Head of caudate nucleus (tissue), 42 donors: ENCODE measurements around the gene PRPF40A.

Source experiments
- DNase-seq, 42 donors: peaks; one replicate each; pipeline versions ENCODE4 v3.0.0 to v3.0.0-alpha.2; 2020 to 2021; ENCODE audit warnings: mixed read lengths in 7 of 42
- intact Hi-C: fragments of 100-400 bp; cut with DNase I; formaldehyde crosslinking; loops from one replicate; pipeline ENCODE4 v1.15.0; 2022

Gene PRPF40A

DNA sequence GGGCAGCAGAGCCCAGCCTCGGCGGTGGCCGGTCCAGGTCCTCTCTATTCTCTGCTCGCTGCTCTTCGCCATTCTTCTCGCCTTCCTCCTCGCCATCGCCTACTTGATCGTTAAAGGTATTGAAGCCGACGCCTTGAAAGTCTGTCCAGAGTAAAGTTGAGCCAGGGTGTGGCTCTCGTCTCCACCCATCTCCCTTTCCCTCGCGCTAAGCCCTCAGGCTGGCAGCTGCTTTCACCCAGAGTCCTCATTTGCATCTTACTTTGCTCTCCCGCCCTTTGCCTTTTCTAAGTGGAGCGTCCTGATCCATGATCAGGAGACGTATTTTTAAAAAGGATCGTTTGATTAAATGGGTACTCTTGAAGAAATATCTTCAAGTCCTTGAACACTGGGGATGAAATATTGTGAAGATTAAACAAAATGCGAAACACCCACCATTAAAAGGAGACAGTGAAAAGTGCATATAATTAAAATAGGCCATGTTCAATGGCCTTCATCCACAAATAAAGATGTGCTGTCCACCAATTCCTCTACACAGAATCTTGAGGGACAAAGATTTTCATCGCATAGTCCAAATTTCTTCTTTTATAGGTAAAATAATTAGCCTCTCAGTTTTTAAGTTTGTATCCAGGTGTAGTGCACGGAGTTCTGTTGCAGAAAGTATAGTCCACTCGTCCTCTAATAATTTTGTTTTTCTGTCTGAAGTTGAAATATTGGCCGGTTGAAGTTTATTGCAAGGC is 1.8 kb upstream of the PRPF40A start:
- DNase-seq, result peak in 3 of 42 donors; percentile 5 to 38 (median 12)

DNA sequence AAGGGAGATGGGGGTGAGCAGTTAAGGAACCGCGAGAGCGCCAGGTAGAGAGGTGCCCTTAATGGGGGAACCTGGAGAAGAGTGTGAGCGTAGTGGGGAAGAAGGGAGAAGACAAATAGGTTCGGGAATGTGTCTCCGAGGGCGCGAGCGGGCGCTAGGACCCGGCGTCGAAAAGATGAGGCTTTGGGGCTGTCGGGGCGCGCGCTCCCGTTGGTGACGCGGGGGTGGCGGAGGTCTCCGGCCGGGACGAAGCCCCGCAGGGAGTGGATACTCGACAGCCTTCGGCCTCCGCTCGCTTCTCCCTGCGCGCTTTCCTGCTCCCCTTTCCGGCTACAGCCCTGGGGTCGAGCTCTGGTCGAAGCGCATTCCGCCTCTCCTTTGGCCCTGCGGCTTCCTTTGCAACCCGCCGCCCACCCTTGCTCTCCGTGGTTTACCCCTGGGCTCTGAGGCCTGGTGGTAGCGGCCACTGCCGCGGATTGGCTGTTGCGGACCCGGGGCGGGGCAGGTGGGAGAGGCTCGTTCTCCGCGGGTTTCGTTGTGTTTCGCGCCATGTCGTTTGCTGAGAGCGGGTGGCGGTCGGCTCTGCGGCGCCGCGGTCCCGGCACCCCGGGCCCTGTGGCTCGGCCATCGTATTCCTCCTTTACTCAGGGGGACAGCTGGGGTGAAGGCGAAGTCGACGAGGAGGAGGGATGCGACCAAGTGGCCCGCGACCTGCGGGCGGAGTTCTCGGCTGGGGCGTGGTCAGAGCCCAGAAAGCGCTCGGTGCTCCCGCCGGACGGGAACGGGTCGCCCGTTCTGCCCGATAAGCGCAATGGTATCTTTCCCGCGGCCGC is 1.0 kb upstream of the PRPF40A start, which contains the start of gene ARL6IP6:
ARL6IP6 (plus strand) TSS at position 545 of the 833 bp plus-strand sequence; CDS start at position 550, 5 bp downstream.
- intact Hi-C loops, result loop anchor here (5.0 to 10.0 kb wide), 2 partner anchors 381 to 543 kb away; partner anchors contain the start of genes FMNL2 and STAM2
- peak; percentile 91 to 99 (median 97) for DNase-seq

More for the DNA sequence above, 1.8 kb upstream of the PRPF40A start:
- intact Hi-C loops, result loop anchor here (5.0 to 10.0 kb wide), 2 partner anchors 382 to 544 kb away; partner anchors contain the start of genes FMNL2 and STAM2

DNA sequence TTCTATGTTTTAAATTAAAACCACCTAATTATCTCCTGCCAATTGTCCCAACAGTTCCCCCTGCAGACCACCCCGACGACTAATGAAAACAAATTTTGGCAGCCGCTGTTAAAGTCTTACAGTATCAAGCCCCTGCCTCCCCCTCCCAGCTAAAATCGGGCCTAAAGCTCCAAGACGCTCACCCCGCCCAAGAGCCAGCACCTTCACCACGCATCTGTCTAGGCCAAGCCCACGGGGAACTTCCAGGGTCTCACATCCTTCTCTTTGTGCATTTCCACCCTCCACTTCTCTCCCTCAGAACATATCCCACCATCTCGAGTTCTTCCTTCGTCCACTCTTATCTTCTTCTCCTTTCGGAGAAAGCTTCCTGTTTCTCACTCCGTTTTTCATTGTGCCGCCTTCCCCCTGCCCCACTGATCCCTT is 445 bp downstream of the PRPF40A start:
- intact Hi-C loops, result loop anchor here (5.0 to 10.0 kb wide), 2 partner anchors 380 to 542 kb away; partner anchors contain the start of genes FMNL2 and STAM2
- DNase-seq, result peak in 10 of 42 donors; percentile 2 to 46 (median 20)

DNA sequence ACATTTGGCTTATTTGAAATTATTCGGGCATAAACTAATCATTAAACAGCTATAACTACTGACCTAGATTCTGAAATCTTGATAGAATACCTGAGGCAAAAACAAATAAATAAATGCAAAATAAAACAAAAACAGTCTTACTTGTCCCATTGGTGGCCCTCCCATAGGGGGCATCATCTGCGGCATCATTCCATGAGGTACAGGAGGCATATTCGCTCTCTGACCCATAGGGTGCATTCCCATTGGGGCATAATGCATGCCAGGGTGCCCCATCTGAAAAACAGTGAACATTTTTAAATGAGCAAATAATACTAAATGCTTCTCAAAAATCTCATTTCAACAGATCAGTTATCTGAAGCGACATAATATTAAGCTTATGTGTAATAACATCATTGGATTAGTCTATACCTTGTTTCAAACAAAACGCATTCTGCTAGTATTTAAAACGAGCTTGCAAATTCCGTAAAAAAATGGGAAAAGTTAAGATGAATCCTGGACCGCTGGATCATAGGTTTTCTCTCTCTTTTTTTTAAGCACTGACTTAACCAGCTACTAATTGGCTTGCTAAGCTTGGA is 1.3 kb downstream of the PRPF40A start:
- intact Hi-C loops, result loop anchor here (5.0 to 10.0 kb wide), 2 partner anchors 379 to 541 kb away; partner anchors contain the start of genes FMNL2 and STAM2

DNA sequence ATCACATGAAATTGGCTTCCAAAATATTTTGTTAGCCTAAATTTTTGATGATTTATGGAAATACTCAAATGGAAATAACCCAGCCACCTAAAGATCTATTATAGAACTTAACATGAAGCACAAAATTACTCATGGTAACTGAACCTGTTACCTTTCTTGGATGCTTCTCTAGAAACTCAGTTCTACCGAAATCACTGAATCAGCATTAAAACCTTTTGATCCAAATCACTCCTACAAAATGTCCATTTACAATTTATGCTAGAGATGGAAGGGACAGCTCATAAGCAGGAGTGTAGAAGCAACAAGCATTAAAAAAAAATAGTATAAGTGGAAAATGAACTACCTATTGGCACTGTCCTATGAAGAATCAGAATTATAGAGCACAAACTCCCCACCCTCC is 2.1 kb downstream of the PRPF40A start:
- intact Hi-C loops, result loop anchor here (5.0 to 10.0 kb wide), 2 partner anchors 378 to 540 kb away; partner anchors contain the start of genes FMNL2 and STAM2

More for the DNA sequence above, 1.3 kb downstream of the PRPF40A start:
- DNase-seq, result no peak

DNA sequence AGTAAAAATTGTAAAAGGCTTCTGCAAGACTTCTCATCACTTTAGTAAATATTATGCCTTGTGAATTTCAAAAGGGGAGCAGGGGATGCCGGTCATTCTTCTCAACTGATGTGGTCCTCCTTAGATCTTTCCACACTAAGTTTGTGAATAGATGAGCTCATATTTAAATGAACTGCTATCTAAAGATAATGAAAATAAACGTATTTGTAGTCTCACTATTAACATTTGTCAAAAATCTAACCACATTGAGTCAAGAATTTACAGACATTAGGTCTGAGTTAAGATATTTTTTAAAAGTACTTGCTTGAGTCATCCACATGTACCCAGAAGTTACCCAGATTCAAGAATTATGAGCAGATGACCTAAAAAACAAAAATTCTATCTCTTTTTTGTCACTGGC is 6.5 kb downstream of the PRPF40A start:
- DNase-seq, result no peak
- intact Hi-C loops, result loop anchor here (10.0 kb wide), 1 partner anchor 536 kb away; the partner anchor contains the start of gene STAM2

More for the DNA sequence above, 2.1 kb downstream of the PRPF40A start:
- no peak for DNase-seq

DNA sequence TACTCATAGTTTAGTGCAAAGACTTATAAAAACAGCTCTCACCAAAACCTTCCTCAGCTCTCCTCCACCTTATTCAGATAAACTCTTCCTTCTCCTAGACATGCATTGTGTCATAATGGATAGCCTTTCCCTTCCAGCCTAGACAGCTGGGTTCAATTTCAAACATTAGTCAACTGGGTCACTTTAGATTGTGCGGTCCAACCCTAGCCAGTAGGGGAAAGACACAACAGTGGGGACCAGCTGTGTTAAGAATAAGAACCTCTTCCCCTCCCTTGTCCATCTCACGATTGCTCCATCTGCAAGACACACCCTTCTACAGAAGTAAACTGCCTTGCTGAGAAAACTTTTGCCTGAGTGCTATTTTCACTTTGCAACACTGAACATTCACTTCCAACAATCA is 8.5 kb downstream of the PRPF40A start:
- no peak for DNase-seq
- intact Hi-C loops, result no loop called here

DNA sequence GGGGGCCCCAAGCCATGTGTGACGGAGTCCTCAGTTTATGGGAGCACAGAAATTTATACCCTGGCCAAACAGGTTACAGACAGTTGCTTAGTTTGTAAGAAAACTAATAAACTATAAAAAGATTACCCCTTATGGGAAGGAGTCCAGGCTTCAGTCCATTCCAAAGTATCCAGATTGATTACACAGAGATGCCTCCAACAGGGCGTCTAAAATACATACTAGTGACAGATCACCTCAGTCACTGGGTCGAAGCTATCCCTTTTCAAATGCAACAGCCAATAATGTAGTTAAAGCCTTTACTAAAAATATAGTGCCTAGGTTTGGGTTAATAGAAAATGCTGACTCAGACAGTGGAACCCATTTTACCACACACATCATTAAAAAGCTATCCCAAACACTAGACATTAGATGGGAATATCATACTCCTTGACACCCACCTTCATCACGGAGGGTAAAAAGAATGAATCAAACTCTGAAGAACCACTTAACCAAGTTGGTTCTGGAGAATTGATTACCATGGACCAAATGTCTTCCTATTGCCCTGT is 10.7 kb downstream of the PRPF40A start:
- intact Hi-C loops, result no loop called here

DNA sequence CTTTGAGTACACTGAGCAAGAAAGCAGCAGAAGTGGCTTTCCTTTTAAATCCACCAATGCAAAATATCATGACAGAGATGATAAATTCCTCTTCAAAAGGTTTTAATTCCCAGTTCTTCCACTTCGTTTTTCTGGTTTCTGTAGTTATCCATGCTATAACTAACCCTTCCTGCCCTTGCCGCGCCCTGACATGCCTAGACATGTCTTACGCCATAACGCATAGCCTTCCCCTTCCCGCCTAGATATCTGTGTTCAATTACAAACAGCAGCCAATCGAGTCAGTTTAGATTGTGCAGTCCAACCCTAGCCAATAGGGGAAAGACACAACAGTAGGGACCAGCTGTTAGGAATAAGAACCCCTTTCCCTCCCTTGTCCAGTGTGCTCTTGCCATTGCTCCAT is 16.1 kb downstream of the PRPF40A start:
- intact Hi-C loops, result no loop called here

More for the DNA sequence above, 10.7 kb downstream of the PRPF40A start:
- no peak for DNase-seq

DNA sequence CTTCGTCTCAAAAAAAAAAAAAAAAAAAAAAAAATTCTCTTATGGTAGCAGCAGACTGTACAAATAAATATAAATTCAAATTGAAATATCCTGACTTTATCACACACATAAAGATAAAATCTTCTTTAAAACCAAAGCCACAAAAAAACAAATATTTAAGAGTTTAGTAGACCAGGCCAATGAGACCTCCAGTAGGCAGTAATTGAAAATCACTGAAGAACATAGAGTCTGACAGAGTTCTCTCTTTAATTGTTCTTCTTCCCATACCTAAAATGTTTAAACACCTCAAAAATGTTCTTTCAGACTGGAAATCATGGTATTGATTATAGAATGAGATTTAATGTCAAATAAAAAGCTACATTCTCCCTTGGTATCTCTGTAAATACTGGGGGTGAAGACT is 20.8 kb downstream of the PRPF40A start:
- DNase-seq, result no peak
- intact Hi-C loops, result no loop called here

More for the DNA sequence above, 16.1 kb downstream of the PRPF40A start:
- no peak for DNase-seq

DNA sequence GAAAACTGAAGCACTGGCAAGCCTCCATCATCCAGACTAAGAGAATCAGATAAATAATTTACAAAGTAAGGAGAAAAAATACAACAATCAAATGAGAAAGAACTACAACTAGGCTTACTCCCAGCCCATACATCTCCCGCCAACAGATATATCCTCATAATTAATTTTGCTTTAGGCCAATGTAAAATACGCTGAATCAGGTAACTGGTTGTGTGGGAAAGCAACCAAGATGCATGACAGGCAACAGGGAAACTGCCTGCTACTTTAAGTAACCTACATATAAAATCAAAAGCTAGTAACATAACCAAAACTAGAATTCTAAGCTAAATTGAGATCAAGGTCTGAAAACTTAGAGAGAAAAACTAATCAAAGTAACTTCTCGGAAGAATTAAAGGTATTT is 21.5 kb downstream of the PRPF40A start:
- no peak for DNase-seq
- intact Hi-C loops, result no loop called here

DNA sequence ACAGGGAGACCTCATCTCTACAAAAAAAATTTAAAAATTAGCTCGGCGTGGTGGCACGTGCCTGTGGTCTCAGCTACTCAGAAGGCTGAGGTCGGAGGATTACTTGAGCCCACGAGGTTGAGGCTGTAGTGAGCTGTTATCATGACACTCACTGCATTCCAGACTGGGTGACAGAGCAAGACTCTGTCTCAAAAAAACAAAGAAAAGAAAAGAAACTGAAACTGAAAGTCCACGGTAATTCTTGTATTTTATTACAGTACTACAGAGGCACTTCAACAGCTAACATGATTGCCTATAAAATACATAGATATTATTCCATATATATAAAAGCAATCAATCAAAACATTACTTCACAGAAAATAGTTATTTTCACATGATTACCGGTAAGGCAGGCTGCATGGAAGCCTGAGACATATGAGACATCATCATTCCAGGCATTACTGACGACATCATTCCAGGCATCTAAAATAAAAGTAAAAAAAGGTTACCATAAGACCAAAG is 23.1 kb downstream of the PRPF40A start:
- no peak for DNase-seq
- intact Hi-C loops, result no loop called here

DNA sequence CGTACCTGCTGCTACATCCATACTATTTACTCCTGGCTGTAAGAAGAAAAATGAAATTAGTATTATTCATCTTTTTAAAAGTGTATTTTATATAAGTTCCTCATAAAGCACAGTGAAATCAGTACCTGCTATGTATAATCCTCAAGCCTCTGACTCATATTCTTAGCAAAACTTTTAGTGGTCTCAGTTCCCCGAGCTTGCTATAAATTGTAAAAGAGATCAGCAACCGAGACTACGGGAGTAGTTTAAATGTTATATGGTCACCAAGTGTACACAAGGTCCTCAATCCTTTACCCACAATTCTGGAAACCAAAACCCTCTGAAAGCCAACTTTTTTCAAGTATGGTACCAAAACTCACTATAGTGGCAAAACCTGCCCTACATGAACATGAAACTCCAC is 24.2 kb downstream of the PRPF40A start:
- intact Hi-C loops, result no loop called here

DNA sequence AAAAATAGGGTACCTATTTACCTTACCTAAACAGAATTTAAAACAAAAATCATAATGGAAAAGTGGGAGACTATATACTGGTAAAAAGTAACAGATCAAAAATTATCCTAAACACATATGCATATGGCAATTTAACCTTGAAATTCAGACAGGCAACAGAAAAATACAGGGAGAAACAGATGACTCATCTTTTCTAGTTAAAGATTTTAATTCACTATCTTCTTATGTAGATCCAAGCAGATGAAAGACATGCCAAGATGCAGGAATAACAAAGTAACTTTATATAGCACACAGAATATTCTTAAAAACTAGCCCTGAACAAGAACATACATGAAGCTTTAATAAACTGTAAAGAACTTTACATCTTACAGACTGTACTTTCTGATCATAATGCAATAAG is 30.9 kb downstream of the PRPF40A start:
- intact Hi-C loops, result no loop called here

More for the DNA sequence above, 24.2 kb downstream of the PRPF40A start:
- DNase-seq, result no peak

DNA sequence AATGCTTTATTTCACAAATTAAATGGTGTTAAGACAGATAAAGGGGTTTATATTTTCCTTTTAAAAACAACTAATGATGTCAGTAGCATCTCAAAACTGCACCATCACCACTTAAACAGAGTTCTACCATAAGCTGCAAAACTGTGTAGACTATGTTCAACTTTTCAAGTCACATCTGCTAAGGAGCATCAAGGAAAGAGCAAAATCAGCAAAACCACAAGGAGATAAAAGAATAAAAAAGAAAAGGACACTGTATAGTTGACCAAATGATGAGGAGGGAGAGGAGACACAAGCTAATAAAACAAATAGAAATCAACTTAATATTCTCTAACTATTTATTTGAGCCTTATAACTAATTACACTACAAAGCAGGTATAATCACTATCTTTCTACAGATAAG is 33.9 kb downstream of the PRPF40A start:
- DNase-seq, result no peak
- intact Hi-C loops, result no loop called here

More for the DNA sequence above, 30.9 kb downstream of the PRPF40A start:
- no peak for DNase-seq

DNA sequence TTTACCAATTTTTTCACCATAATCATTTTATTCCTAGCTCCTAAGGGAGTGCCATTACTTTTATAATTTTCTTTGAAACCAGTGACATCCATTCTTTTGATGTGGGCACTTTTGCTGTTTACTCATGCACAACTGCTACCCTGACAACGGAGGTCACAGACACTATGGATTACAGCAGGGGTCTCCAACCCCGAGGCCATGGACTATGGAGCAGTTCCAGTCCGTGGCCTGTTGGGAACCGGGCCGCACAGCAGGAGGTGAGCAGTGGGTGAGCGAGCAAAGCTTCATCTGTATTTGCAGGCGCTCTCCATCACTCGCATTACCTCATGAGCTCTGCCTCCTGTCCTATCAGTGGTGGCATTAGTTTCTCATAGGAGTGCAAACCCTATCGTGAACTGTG is 34.6 kb downstream of the PRPF40A start:
- intact Hi-C loops, result no loop called here
- no peak for DNase-seq

DNA sequence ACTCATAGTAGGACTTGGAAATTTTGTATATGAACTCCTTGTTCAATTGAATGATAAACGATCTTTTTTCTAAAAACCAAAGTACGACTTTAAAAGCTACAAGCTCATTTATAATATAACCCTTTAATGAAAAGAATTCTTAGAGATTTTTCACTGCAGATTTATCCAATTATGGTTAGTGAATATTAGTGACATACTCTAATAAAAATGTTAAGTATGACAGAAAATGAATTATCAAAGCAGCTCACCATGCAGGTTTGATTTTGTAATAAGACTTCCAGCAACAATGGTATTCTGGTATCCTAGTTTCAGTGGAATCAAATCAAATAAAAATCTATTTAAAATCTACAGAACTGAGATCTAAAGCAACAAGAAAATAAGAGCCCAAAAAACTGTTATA is 38.5 kb downstream of the PRPF40A start:
- intact Hi-C loops, result no loop called here
- no peak for DNase-seq

DNA sequence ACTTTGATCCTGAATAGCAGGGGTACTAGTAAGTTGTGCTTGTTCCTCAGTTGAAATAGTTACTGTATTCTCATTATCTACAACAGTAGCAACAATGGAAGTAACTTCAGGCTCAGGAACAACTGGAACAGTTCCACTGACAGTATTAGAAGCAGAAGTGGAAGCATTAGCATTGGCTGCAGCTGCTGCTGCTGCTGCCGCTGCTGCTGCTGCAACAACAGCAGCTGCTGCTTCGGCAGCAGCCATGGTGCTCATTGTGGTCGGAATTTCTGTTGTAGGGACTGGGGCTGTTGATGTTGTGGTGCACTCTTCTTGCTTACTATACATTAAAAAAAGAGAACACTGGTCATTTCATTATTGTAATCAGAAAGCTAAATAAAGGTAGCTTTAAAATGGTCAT is 40.8 kb downstream of the PRPF40A start:
- DNase-seq, result no peak
- intact Hi-C loops, result no loop called here

DNA sequence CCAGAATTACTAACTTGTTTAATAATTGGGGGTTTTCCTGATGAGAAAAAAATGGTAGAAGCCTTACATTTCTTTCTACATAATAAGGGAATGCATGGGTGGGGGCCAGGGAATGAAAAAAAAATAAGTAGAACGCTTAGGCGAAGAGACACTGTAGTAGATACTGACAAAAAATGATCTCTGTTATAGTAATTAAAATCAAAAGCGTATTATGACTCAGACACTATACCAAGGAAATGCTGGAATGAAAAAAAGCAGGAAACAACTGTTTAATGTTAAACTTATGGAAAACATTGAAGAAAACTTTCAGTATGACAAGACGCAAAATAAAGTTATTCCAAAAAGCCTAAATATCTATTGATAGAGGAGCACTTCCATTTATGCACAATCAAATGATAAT is 42.9 kb downstream of the PRPF40A start:
- DNase-seq, result no peak
- intact Hi-C loops, result no loop called here
